ENCODE measurements around the gene MCEE.
"Not testable (repeated sequence)": the region's sequence is repeated elsewhere in the genome, so short reads cannot be mapped to it uniquely, and the experiment has no call there.

The MCEE gene

GRCh38 chr2:71103809-71104208 is 26.2 kb downstream of the MCEE start:
- Histone ChIP-seq H3K9me3 (ENCODE audit: control insufficient read depth, low read length) (no peaks in the 10 kb centered on the region), H3K36me3 (ENCODE audit: control insufficient read depth, insufficient read depth, low read length) (no peaks in the 10 kb centered on the region), H3K4me1 (ENCODE audit: control insufficient read depth, insufficient read depth, low read length) (no peaks in the 10 kb centered on the region), H3K27me3 (ENCODE audit: control insufficient read depth, insufficient read depth, low read length, poor library complexity, severe bottlenecking) (no peaks in the 10 kb centered on the region), H3K27ac (ENCODE audit: insufficient read depth, low read depth, low read length, poor library complexity, severe bottlenecking) (no peak overlapping the region), H3K4me3 (ENCODE audit: insufficient read depth, low read depth, low read length) (no peak overlapping the region)
- WGBS, 2 experiments = 89 to 93% methylated on average over 5 of the region's 5 CpGs

GRCh38 chr2:71102981-71103681 is 26.9 kb downstream of the MCEE start:
- H3K4me1 ChIP-seq (ENCODE audit: control insufficient read depth, insufficient read depth, low read length) = no peaks in the 10 kb centered on the region
- WGBS, 2 experiments = 76% methylated on average over 6 of the region's 6 CpGs
- no peak overlapping the region for H3K27ac ChIP-seq (ENCODE audit: insufficient read depth, low read depth, low read length, poor library complexity, severe bottlenecking)
- no peak overlapping the region for H3K4me3 ChIP-seq (ENCODE audit: insufficient read depth, low read depth, low read length)
- H3K9me3 ChIP-seq (ENCODE audit: control insufficient read depth, low read length) = no peaks in the 10 kb centered on the region
- H3K27me3 ChIP-seq (ENCODE audit: control insufficient read depth, insufficient read depth, low read length, poor library complexity, severe bottlenecking) = no peaks in the 10 kb centered on the region
- no peaks in the 10 kb centered on the region for H3K36me3 ChIP-seq (ENCODE audit: control insufficient read depth, insufficient read depth, low read length)

- H3K27ac ChIP-seq (ENCODE audit: insufficient read depth, low read depth, low read length, poor library complexity, severe bottlenecking) = no peak overlapping the region
- H3K4me1 ChIP-seq (ENCODE audit: control insufficient read depth, insufficient read depth, low read length) = no peaks in the 10 kb centered on the region
- H3K36me3 ChIP-seq (ENCODE audit: control insufficient read depth, insufficient read depth, low read length) = no peaks in the 10 kb centered on the region
- no peaks in the 10 kb centered on the region for H3K27me3 ChIP-seq (ENCODE audit: control insufficient read depth, insufficient read depth, low read length, poor library complexity, severe bottlenecking)
- WGBS, 2 experiments = 88 to 94% methylated on average over 2 of the region's 2 CpGs
- H3K4me3 ChIP-seq (ENCODE audit: insufficient read depth, low read depth, low read length) = no peak overlapping the region
- no peaks in the 10 kb centered on the region for H3K9me3 ChIP-seq (ENCODE audit: control insufficient read depth, low read length)
These were observed 28.4 kb downstream of the MCEE start for GRCh38 chr2:71101656-71102055.

- 0 to 18% methylated on average over 2 of the region's 3 CpGs for WGBS, 2 experiments
- H3K4me3 ChIP-seq (ENCODE audit: insufficient read depth, low read depth, low read length) = no peak overlapping the region
- H3K27ac ChIP-seq (ENCODE audit: insufficient read depth, low read depth, low read length, poor library complexity, severe bottlenecking) = no peak overlapping the region
- no peaks in the 10 kb centered on the region for H3K36me3 ChIP-seq (ENCODE audit: control insufficient read depth, insufficient read depth, low read length)
- H3K9me3 ChIP-seq (ENCODE audit: control insufficient read depth, low read length) = no peaks in the 10 kb centered on the region
- no peaks in the 10 kb centered on the region for H3K4me1 ChIP-seq (ENCODE audit: control insufficient read depth, insufficient read depth, low read length)
- H3K27me3 ChIP-seq (ENCODE audit: control insufficient read depth, insufficient read depth, low read length, poor library complexity, severe bottlenecking) = no peaks in the 10 kb centered on the region
These were observed 29.6 kb downstream of the MCEE start for GRCh38 chr2:71100195-71100964.

- H3K27ac ChIP-seq (ENCODE audit: insufficient read depth, low read depth, low read length, poor library complexity, severe bottlenecking); H3K36me3 ChIP-seq (ENCODE audit: control insufficient read depth, insufficient read depth, low read length): not testable (repeated sequence)
- 95 to 96% methylated on average over 33 of the region's 33 CpGs for WGBS, 2 experiments
These were observed 37.4 kb downstream of the MCEE start for GRCh38 chr2:71092491-71093260.

GRCh38 chr2:71091808-71092207 is 38.2 kb downstream of the MCEE start:
- H3K4me1 ChIP-seq (ENCODE audit: control insufficient read depth, insufficient read depth, low read length); H3K4me3 ChIP-seq (ENCODE audit: insufficient read depth, low read depth, low read length); H3K27me3 ChIP-seq (ENCODE audit: control insufficient read depth, insufficient read depth, low read length, poor library complexity, severe bottlenecking); H3K36me3 ChIP-seq (ENCODE audit: control insufficient read depth, insufficient read depth, low read length); H3K9me3 ChIP-seq (ENCODE audit: control insufficient read depth, low read length); H3K27ac ChIP-seq (ENCODE audit: insufficient read depth, low read depth, low read length, poor library complexity, severe bottlenecking): not testable (repeated sequence)
- WGBS, 2 experiments = 93 to 96% methylated on average over 9 of the region's 9 CpGs

More at GRCh38 chr2:71092491-71093260, 37.4 kb downstream of the MCEE start:
- not testable (repeated sequence) for H3K9me3 ChIP-seq (ENCODE audit: control insufficient read depth, low read length); H3K4me3 ChIP-seq (ENCODE audit: insufficient read depth, low read depth, low read length); H3K27me3 ChIP-seq (ENCODE audit: control insufficient read depth, insufficient read depth, low read length, poor library complexity, severe bottlenecking); H3K4me1 ChIP-seq (ENCODE audit: control insufficient read depth, insufficient read depth, low read length)

- H3K4me1 ChIP-seq (ENCODE audit: control insufficient read depth, insufficient read depth, low read length); H3K27me3 ChIP-seq (ENCODE audit: control insufficient read depth, insufficient read depth, low read length, poor library complexity, severe bottlenecking); H3K4me3 ChIP-seq (ENCODE audit: insufficient read depth, low read depth, low read length); H3K9me3 ChIP-seq (ENCODE audit: control insufficient read depth, low read length); H3K36me3 ChIP-seq (ENCODE audit: control insufficient read depth, insufficient read depth, low read length); H3K27ac ChIP-seq (ENCODE audit: insufficient read depth, low read depth, low read length, poor library complexity, severe bottlenecking): not testable (repeated sequence)
- WGBS, 2 experiments = 94 to 95% methylated on average over 14 of the region's 14 CpGs
These were observed 40.6 kb downstream of the MCEE start for GRCh38 chr2:71089475-71089874.

- H3K9me3 ChIP-seq (ENCODE audit: control insufficient read depth, low read length); H3K4me1 ChIP-seq (ENCODE audit: control insufficient read depth, insufficient read depth, low read length); H3K4me3 ChIP-seq (ENCODE audit: insufficient read depth, low read depth, low read length); H3K36me3 ChIP-seq (ENCODE audit: control insufficient read depth, insufficient read depth, low read length); H3K27ac ChIP-seq (ENCODE audit: insufficient read depth, low read depth, low read length, poor library complexity, severe bottlenecking); H3K27me3 ChIP-seq (ENCODE audit: control insufficient read depth, insufficient read depth, low read length, poor library complexity, severe bottlenecking): not testable (repeated sequence)
- 78 to 79% methylated on average over 7 to 9 of the region's 9 CpGs for WGBS, 2 experiments
These were observed 44.6 kb downstream of the MCEE start for GRCh38 chr2:71085325-71086003.

GRCh38 chr2:71083752-71084312 is 46.2 kb downstream of the MCEE start:
- 87 to 93% methylated on average over 10 of the region's 13 CpGs for WGBS, 2 experiments

More at GRCh38 chr2:71083752-71084312, 46.2 kb downstream of the MCEE start:
- not testable (repeated sequence) for H3K27me3 ChIP-seq (ENCODE audit: control insufficient read depth, insufficient read depth, low read length, poor library complexity, severe bottlenecking); H3K4me1 ChIP-seq (ENCODE audit: control insufficient read depth, insufficient read depth, low read length); H3K27ac ChIP-seq (ENCODE audit: insufficient read depth, low read depth, low read length, poor library complexity, severe bottlenecking); H3K4me3 ChIP-seq (ENCODE audit: insufficient read depth, low read depth, low read length); H3K36me3 ChIP-seq (ENCODE audit: control insufficient read depth, insufficient read depth, low read length); H3K9me3 ChIP-seq (ENCODE audit: control insufficient read depth, low read length)

Measured in ectodermal cell (in vitro differentiated cells).